EL (cell line): ENCODE data around the gene GMCL1.
"Not testable (repeated sequence)": the region's sequence is repeated elsewhere in the genome, so short reads cannot be mapped to it uniquely, and the experiment has no call there.

ENCODE experiments used
- DNase-seq: peaks from one replicate; pipeline ENCODE4 v3.0.0-alpha.2; 2016

GMCL1 gene, protein sequence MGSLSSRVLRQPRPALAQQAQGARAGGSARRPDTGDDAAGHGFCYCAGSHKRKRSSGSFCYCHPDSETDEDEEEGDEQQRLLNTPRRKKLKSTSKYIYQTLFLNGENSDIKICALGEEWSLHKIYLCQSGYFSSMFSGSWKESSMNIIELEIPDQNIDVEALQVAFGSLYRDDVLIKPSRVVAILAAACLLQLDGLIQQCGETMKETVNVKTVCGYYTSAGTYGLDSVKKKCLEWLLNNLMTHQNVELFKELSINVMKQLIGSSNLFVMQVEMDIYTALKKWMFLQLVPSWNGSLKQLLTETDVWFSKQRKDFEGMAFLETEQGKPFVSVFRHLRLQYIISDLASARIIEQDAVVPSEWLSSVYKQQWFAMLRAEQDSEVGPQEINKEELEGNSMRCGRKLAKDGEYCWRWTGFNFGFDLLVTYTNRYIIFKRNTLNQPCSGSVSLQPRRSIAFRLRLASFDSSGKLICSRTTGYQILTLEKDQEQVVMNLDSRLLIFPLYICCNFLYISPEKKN

DNA sequence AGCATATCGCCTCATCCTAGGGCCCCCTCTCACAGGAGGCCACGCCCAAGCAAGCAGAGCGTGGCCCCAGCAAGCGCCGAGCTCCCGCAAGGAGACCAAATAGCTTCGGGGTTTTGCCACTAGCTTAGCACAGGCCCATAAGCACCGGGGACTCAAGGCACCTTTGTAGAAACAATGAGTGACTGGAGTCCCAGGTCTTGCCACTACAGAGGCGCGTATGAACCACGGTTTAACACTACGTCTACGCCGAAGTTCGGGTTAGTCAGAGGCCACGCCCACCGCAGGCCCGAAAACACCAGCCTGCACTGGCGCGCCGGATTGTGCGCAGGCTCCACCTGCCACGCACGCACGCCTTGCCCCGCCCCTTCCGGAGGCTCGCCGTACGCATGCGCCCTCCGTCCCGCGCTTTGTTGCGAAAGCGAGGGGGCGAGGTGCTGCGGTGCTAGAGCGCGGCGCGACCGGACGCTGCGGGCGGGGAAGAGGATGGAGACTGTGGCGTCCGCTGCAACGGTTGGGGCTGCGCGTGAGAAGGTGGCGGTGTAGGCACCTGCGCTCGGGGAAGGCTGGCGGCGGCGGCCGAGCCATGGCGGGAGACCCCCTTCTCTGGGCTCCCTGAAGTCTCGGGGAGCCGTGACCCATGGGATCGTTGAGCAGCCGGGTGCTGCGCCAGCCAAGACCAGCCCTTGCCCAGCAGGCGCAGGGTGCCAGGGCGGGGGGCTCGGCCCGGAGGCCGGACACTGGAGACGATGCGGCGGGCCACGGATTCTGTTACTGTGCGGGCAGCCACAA, at the start of gene GMCL1:
Gene GMCL1, plus strand, starts transcription at position 405 of the 789 bp plus-strand sequence. Its CDS starts 233 bp downstream, at position 638.
- peak; percentile 95 for DNase-seq

DNA sequence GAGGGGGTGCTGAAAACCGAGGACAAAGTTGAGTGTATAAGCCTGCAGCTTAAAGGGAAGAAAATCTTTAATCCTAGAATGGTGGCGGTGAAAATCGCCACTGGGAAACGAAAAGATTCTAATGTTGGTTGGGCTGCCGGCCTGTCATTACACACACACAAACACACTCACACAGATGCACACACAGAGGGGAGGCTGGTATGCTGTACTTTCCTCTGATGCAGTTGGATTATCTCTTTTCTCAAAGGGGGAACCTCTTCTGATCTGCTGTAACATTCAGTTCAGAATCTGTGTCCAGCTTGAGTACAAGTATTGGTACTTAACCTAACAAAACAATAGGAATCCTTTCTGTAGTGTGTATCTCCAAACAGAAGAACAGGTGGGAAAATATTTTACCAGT, 48.5 kb upstream of the GMCL1 start:
- DNase-seq: no peak

GRCh38 chr2:69781321-69782248, 47.9 kb upstream of the GMCL1 start:
- no peak for DNase-seq

- no peak for DNase-seq
Measured at GRCh38 chr2:69784228-69784627, 45.2 kb upstream of the GMCL1 start.

GRCh38 chr2:69785358-69785757, 44.1 kb upstream of the GMCL1 start:
- DNase-seq: no peak

DNA sequence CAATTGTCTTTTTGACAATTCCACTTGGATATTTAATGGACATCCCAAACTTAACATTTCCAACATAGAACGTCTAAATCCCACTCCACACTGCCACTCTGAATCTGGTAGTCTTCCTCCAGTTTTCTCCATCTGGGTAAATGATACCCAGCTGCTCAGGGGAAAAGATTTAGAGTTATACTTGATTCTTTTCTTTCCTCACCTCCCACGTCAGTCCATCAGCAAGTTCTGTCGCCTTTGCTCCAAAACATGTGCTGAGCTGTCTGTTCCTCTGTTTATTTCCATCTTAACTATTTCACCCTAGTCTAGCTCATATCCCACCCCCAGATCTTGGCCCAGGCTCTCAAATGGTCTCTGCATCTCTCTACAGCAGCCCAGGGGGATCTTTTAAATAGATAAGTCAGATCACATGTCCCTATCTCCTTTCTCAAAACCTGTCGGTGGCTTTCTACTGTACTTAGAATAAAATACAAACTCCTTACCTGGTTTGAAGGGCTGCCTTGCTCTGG, 43.4 kb upstream of the GMCL1 start:
- no peak for DNase-seq

DNA sequence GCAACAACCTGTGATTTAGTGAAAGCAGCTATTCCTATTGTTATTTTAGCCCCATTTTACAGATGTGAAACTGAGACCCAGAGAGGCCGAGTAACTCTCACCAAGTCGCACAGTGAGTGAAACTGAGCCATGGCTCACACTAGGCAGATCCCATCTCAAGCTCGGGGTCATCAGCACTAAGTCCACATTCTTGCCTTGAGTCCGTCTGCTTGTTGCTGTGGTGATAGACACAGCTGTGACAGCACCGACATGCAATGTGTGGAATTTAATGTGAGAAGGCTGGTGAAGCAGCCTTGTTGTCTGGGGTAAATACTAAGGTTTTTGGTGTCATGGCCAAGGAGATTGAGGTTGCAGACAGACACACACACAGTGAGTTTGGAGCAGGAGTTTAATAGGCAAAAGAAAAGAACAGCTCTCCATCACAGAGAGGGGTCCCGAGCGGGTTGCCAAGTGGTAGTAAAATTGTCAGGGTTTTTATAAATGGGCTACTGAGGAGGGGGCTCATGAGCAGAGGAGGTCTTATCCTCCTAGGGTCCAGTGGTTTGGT, 40.2 kb upstream of the GMCL1 start:
- DNase-seq: peak; percentile 91

- DNase-seq: peak; percentile 37
Measured at GRCh38 chr2:69789772-69790600, 39.5 kb upstream of the GMCL1 start.

DNA sequence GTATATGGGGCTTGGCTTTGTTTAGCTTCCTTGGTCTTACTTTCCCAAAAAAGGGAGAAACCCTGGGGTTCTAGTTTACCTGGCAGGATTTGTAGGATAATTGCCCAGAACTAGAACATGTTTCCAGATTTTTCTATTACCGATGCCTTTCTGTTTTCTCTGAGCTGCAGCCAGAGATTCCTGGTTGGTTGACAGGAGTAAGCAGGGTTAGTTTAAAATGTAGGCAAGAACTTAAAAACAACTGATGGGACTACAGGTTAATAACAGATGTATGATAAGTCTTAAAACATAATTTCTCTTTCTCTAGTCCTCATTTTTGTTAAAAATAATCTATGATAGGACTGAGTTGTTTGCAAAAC, 38.9 kb upstream of the GMCL1 start:
- no peak for DNase-seq

DNA sequence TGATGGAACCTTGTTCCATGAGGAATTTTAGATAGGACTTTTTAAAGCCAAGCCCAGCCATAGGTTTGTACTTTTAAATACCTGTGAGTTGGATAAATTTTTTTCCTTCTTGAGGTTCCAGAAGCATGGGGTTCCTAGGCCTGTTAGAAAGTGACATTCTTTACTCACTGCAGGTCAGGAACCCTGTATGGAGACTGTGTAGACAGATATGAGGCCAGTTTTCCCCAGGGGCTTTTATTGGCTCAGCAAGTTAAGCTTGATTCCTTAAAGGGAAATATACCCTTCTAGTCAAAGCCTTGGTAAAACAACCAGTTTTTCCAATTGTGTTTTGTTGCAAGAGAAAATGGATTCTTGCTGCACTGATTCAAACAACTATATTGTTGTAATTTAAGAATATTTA, 38.4 kb upstream of the GMCL1 start:
- DNase-seq: peak; percentile 30

DNA sequence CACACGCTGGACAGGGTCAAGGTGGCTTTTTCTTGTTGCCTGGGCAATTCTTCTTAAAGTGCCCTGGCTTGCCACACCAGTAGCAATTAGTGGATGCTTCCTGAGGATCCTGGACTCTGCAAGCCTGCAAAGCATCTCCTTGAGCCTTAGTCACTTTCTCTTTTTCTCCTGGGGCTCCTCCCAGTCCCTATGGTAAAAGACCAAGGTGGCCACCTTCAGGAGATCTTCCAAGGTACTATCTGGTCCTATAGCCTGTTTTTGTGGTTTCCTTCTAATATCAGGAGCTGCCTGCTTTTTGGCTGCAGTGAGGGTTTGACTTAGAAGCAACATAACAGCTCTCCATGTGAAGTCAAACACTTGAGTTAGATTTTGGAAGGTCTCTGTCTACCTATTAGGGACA, 33.3 kb upstream of the GMCL1 start:
- DNase-seq: no peak

DNA sequence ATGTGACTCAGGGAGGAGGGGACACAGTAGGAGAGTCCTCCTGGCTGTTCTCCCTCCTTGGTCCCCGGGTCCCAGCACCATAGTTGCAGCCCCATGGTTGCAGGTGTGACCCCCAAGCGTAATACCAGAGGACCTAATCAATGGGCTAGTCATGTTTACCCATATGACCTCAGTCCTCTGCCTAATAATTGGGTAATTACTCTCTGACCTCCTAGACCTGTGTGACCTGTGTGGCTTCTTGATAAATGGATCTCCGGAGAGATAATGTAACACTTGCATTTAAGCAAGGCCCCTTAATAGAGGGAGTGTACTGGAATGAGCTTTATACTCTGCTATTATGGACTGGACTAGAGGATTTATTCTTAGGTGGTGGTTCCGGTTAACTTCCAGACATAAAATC, 32.2 kb upstream of the GMCL1 start:
- DNase-seq: no peak

- DNase-seq: no peak
Measured at GRCh38 chr2:69797836-69798289, 31.6 kb upstream of the GMCL1 start.

DNA sequence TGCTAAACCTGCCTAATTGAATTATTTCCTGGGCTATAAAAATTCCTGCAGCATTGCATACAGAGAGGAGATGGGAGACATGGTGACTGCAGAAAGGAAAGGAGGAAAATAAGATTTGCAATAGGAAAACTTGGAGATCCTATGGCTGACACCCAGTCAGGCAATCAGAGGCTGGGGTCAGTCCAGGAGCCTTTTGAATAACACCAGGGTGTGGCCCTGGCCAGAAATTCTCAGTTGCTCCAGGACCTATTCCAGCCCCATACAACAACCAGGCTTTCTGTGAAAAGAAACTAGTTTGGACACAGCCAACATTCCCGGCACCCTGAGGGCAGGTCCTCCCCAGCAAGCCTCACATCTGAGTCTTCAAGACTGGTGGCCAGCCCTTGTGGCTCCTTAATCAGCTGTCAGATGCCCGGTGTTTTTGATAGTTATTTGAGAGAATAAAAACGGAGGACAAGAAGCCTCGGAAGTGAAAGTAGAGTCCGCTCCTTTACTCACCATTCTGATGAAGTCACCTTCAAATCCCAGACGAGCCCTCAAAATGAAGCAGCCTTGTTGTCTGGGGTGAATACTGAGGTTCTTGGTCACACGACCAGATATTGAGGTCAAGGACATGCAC, 31.1 kb upstream of the GMCL1 start:
- DNase-seq: peak; percentile 47

- DNase-seq: peak; percentile 68
Measured at GRCh38 chr2:69798909-69799526, 30.4 kb upstream of the GMCL1 start.

DNA sequence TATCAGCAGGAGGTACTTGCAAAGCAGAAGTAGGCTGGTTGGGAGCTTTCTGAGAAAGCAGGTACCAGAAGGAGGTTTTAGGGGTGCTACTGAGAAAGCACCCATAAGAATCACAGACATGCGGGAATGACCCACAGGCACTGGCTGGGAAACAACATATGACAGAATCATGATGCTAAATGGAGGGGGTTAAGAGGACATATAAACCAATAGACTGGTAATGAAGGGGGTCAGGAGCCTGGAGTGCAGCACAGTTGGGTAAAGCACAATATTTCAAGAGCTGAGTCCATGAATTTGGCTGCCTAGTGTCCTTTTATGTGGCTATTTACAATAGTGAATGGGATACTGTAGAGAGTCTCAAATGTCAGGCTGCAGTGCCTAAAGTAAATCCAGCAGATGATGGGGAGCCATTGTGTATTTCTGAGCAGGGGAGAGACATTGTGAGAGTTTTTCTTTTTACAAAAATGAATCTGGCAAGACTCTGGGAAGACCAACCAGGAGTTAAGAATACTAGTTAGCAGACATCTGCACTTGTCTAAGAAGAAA, 27.6 kb upstream of the GMCL1 start:
- no peak for DNase-seq

DNA sequence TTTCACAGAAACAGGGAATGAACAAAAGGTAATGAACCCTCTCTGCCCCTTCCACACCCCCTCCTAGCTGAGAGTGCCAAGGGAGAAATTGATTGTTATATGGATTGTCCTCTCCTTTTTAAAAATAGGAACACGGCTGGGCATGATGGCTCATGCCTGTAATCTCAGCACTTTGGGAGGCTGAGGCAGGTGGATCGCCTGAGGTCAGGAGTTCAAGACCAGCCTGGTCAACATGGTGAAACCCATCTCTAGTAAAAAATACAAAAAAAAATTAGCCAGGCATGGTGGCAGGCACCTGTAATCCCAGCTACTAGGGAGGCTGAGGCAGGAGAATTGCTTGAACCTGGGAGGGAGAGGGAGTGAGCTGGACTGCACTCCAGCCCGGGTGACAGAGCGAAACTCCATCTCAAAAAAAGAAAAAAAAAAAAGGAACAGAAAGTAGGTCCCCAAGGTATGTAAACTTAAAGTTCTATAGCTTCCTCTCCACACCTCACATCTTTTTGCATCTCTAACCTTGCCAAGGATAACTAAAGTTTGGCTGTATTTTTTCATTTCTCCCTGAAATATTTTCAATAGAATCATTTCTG, 26.6 kb upstream of the GMCL1 start:
- not testable (repeated sequence) for DNase-seq

DNA sequence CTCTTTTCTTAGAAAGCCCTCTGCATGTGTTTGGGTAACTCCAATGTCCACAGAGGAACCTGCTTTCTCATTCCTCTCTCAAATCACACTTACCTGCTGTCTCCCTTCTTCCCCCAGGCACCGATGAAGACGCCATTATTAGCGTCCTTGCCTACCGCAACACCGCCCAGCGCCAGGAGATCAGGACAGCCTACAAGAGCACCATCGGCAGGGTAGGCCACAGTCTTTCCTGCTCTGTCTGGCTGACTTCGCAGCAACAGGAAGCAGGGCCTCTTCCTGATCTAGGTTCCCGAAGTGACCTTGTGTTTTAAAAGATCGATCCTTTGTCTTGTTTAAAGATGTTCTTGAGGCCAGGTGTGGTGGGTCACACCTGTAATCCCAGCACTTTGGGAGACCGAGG, 25.0 kb upstream of the GMCL1 start:
- DNase-seq: no peak

GRCh38 chr2:69805887-69806286, 23.6 kb upstream of the GMCL1 start:
- no peak for DNase-seq
